Esophagus squamous epithelium (tissue), 5 donors: Measurements from ENCODE around the gene DNAH7. TPM values are rescaled to one million over a fixed set of nuclear protein-coding genes. Genes with fewer than 3 reads are reported as not detected.
"Not testable (repeated sequence)": the region's sequence is repeated elsewhere in the genome, so short reads cannot be mapped to it uniquely, and the experiment has no call there.

Experiments
- DNase-seq: peaks from one replicate; lab custom pipeline; 2025; lab: John Stamatoyannopoulos, UW
- H3K27ac ChIP-seq, 4 donors: fragments of 200-600 bp; sonication (generic); one replicate each; pipeline ENCODE4 v1.5.1; 2016 to 2019; ENCODE audit warnings: mild to moderate bottlenecking in 1 of 4
- H3K27me3 ChIP-seq, 4 donors: fragments of 200-600 bp; sonication (generic); 1 replicate in 3 of 4; 2 replicates in 1 of 4; pipeline versions ENCODE4 v1.5.1 to v1.6.0; 2017 to 2021; ENCODE audit warnings: antibody characterized with exemption in 1 of 4
- H3K36me3 ChIP-seq, 3 donors: fragments of 200-600 bp; sonication (generic); one replicate each; pipeline ENCODE4 v1.5.1; 2016 to 2019
- H3K4me1 ChIP-seq, 3 donors: fragments of 200-600 bp; sonication (generic); one replicate each; pipeline ENCODE4 v1.5.1; 2017 to 2019
- H3K4me3 ChIP-seq, 4 donors: fragments of 200-600 bp; sonication (generic); 1 replicate in 3 of 4; 2 replicates in 1 of 4; pipeline ENCODE4 v1.5.1; 2016 to 2019; ENCODE audit warnings: mild to moderate bottlenecking in 2 of 4, moderate library complexity in 1 of 4
- H3K9me3 ChIP-seq, 3 donors: fragments of 200-600 bp; sonication (generic); one replicate each; pipeline ENCODE4 v1.5.1; 2016 to 2019
- POLR2A ChIP-seq, 4 donors: fragments of 450-650 bp; IDR thresholded peaks; one replicate each; pipeline ENCODE4 v1.6.1; 2017; ENCODE audit warnings: antibody characterized with exemption in 4 of 4, mild to moderate bottlenecking in 4 of 4, moderate library complexity in 3 of 4
- WGBS, 2 donors: methylation state at CpG; one replicate each; pipeline ENCODE4 v1.1.5; 2018; 5-methylcytosine and 5-hydroxymethylcytosine counted together
- intact Hi-C: fragments of 100-400 bp; cut with DNase I; formaldehyde crosslinking; loops from one replicate; pipeline ENCODE4 v1.15.0; 2022
- total RNA-seq, 4 donors: library from RNA; depleted of rRNA; stranded (reverse); fragments of >200 nt; gene quantifications; one replicate each; pipeline ENCODE4 v1.1.0, GENCODE V29; 2016
- TF ChIP-seq, protein P1 (sequence below), 6 experiments: fragments of 450-650 bp in 4 of 6; fragments of 200-600 bp in 2 of 6; sonication (generic) in 2 of 6; IDR thresholded peaks; one replicate each; pipeline ENCODE4 v1.5.1; 2016 to 2019; ENCODE audit warnings: antibody characterized with exemption in 6 of 6, mild to moderate bottlenecking in 4 of 6, moderate library complexity in 4 of 6
- donor health status: DM: yes; HTN: yes; CAD: no.

The DNAH7 gene
- total RNA-seq, 4 donors from 2014 or later = 0.15 to 0.76 (median 0.28) TPM

DNA sequence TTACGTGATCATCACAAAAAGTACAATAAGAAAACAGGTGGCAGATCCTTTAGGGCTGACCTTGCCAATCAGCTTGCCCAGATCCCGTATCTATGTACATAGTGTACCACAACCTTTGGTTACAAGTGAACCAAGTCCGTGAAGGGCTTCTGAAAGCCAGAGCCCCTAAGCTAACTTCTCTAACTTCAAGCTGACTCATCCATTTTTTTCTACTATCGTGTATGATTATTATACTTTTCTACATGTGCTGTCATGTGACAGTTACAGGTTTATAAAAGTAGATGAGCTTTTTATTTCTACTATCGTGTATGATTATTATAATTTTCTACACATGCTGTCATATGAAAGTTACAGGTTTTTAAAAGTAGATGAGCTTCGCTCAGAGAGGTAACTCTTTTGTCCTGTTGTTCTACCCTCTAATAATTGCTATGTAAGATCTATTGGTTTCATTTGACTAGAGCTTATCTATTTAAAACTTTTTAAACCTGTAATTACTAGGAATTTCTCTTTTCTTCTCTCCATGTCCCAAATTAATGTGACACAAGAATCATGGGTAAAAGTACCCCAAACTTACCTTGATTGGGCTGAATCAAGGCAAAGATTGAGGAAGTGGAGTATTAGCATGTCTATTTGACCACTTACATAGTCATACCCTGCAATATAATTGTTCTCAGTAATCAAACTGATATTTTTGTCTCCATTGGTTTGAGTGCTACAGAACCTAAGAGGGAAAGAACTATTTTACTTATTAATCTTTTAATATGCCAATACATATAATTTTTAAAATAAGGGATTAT, 29.4 kb upstream of the DNAH7 start:
- Histone ChIP-seq H3K4me1 (no peaks in the 10 kb centered on the region), H3K9me3 (no peaks in the 10 kb centered on the region), H3K4me3 (no peak overlapping the region), H3K27ac (no peak overlapping the region), H3K27me3 (no peaks in the 10 kb centered on the region), H3K36me3 (no peaks in the 10 kb centered on the region)
- intact Hi-C loops = no loop called here
- 54 to 60% methylated on average over 6 of the region's 6 CpGs for WGBS, 2 donors
- TF ChIP-seq, protein P1, sequence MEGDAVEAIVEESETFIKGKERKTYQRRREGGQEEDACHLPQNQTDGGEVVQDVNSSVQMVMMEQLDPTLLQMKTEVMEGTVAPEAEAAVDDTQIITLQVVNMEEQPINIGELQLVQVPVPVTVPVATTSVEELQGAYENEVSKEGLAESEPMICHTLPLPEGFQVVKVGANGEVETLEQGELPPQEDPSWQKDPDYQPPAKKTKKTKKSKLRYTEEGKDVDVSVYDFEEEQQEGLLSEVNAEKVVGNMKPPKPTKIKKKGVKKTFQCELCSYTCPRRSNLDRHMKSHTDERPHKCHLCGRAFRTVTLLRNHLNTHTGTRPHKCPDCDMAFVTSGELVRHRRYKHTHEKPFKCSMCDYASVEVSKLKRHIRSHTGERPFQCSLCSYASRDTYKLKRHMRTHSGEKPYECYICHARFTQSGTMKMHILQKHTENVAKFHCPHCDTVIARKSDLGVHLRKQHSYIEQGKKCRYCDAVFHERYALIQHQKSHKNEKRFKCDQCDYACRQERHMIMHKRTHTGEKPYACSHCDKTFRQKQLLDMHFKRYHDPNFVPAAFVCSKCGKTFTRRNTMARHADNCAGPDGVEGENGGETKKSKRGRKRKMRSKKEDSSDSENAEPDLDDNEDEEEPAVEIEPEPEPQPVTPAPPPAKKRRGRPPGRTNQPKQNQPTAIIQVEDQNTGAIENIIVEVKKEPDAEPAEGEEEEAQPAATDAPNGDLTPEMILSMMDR (IDR thresholded peaks at IDR 0.05) = no peak
- no peak for TF ChIP-seq POLR2A (IDR thresholded peaks at IDR 0.05)
- no peak for DNase-seq

DNA sequence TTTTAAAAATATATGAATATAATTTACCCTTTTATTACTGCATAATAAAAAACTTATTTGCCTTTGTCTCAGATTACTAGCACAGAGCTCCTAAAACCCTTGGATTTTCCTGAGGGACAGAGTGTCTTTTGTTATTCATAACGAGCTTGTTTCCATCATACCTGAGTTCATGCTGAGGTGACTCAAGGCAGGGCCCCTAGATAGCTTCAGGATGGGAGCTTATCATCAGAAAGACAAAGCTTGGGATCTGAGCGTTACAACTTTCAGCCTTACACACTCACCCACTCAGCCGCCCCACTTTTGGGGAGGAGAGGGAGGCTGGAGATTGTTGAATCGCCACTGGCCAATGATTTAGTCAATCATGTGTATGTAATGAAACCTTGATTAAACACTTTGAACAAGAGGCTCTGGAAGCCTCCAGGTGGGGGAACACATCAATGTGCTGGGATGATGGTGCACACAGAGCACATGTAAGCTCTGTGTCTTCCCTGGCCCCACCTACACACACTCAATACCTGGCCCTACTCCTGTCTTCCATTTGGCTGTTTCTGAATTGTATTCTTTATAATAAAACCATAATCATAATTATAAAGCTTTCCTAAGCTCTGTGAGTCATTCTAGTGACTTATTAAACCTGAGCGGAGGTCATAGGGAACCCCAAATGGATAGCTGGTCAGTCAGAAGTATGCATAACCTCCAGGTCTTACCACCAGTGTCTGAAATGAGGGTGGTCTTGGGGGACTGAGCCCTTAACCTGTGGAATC, 28.5 kb upstream of the DNAH7 start:
- 61 to 65% methylated on average over 3 to 5 of the region's 5 CpGs for WGBS, 2 donors
- no peaks in the 10 kb centered on the region for H3K36me3 ChIP-seq
- H3K27me3 ChIP-seq = no peaks in the 10 kb centered on the region
- no peak for TF ChIP-seq POLR2A (IDR thresholded peaks at IDR 0.05)
- TF ChIP-seq, protein P1 (IDR thresholded peaks at IDR 0.05) = no peak
- H3K9me3 ChIP-seq = no peaks in the 10 kb centered on the region
- H3K4me1 ChIP-seq = no peaks in the 10 kb centered on the region
- DNase-seq = no peak
- intact Hi-C loops = no loop called here
- H3K4me3 ChIP-seq = no peak overlapping the region
- H3K27ac ChIP-seq = no peak overlapping the region

DNA sequence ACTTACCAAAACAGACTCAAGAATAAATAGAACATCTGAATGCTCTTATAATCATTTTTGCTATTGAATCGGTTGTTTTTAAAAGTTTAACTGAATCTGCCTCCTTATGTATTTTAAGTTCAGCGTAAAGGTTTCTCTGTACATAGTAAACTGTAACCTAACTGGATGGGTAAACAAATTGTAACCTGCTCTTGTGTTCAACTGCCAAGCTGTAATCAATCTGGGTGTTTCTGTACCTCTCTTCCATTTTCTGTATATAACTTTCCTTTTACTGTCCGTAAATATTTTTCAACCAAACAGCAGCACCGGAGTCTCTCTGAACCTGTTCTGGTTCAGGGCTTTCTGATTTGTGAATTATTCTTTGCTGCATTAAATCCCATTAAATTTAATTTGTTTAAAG, 27.6 kb upstream of the DNAH7 start:
- Histone ChIP-seq H3K4me1 (no peaks in the 10 kb centered on the region), H3K9me3 (no peaks in the 10 kb centered on the region), H3K36me3 (no peaks in the 10 kb centered on the region), H3K27me3 (no peaks in the 10 kb centered on the region), H3K4me3 (no peak overlapping the region), H3K27ac (no peak overlapping the region)
- 71 to 89% methylated on average over 4 of the region's 4 CpGs for WGBS, 2 donors
- DNase-seq = no peak
- intact Hi-C loops = no loop called here
- TF ChIP-seq, protein P1 (IDR thresholded peaks at IDR 0.05) = no peak
- no peak for TF ChIP-seq POLR2A (IDR thresholded peaks at IDR 0.05)

DNA sequence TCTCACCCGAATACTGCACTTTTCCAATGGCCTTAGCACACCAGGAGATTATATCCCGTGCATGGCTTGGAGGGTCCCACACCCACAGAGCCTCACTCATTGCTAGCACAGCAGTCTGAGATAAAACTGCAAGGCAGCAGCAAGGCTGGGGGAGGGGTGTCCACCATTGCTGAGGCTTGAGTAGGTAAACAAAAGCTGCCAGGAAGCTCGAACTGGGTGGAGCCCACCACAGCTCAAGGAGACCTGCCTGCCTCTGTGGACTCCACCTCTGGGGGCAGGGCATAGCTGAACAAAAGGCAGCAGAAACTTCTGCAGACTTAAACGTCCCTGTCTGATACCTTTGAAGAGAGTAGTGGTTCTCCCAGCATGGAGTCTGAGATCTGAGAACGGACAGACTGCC, 20.8 kb upstream of the DNAH7 start:
- WGBS, 2 donors = 60 to 69% methylated on average over 3 of the region's 5 CpGs
- H3K4me3 ChIP-seq, H3K4me1 ChIP-seq, DNase-seq, intact Hi-C loops, H3K36me3 ChIP-seq, H3K27me3 ChIP-seq, H3K27ac ChIP-seq, H3K9me3 ChIP-seq: not testable (repeated sequence)

DNA sequence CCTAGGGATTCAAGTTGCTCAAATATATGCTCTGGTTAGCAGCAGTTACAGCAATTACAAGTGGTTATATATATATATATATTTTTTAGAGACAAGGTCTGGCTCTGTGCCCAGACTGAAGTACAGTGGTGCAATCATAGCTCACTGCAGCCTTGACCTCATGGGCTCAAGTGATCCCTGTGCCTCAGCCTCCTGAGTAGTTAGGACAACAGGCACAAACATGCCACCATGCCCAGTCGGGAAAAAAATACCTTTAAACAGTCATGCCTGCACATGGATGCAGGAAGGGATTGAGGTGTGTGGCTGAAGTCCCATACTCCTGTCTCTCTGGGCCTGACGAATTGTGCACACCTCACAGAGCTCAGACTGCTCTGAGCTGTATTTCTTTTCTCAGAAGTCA, 19.6 kb upstream of the DNAH7 start:
- intact Hi-C loops = no loop called here
- Histone ChIP-seq H3K27ac (no peak overlapping the region), H3K9me3 (peaks cover 0 to 9% (median 0%) of the 10 kb centered on the region in 3 donors), H3K4me1 (no peaks in the 10 kb centered on the region), H3K4me3 (no peak overlapping the region), H3K27me3 (no peaks in the 10 kb centered on the region), H3K36me3 (no peaks in the 10 kb centered on the region)
- DNase-seq = no peak
- 29 to 41% methylated on average over 2 of the region's 2 CpGs for WGBS, 2 donors
- no peak for TF ChIP-seq POLR2A (IDR thresholded peaks at IDR 0.05)
- TF ChIP-seq, protein P1 (IDR thresholded peaks at IDR 0.05) = no peak
